Heart right ventricle (tissue), 16 donors: Measurements from ENCODE around the gene PIWIL4. TPM values are rescaled to one million over a fixed set of nuclear protein-coding genes. Genes with fewer than 3 reads are reported as not detected.
A peak's percentile ranks its signal among the peaks of the same experiment; 100 is the strongest.

Experiments used
- ATAC-seq, 8 donors: fragments of 200-7000 bp; cut with Tn5 transposase; one replicate each; pipeline ENCODE4 v1.9.1; 2020; ENCODE audit warnings: mild to moderate bottlenecking in 8 of 8, moderate library complexity in 8 of 8, moderate number of reproducible peaks in 1 of 8
- DNase-seq, 2 donors: peaks; one replicate each; pipeline ENCODE4 v3.0.0-alpha.2; 2020
- H3K27ac ChIP-seq, 10 donors: fragments of 200-600 bp; sonication (generic) in 2 of 10; one replicate each; pipeline versions ENCODE4 v1.5.0 to v1.8.0; 2020 to 2022; ENCODE audit warnings: mild to moderate bottlenecking in 3 of 10
- H3K27me3 ChIP-seq, 7 donors: fragments of 200-600 bp; one replicate each; pipeline ENCODE4 v1.8.0; 2021 to 2022; ENCODE audit warnings: mild to moderate bottlenecking in 2 of 7
- H3K36me3 ChIP-seq, 9 donors: fragments of 200-600 bp; sonication (generic) in 1 of 9; one replicate each; pipeline versions ENCODE4 v1.5.0 to v1.8.0; 2020 to 2022; ENCODE audit warnings: mild to moderate bottlenecking in 2 of 9
- H3K4me1 ChIP-seq, 9 donors: fragments of 200-600 bp; sonication (generic) in 1 of 9; one replicate each; pipeline versions ENCODE4 v1.5.0 to v1.8.0; 2020 to 2022; ENCODE audit warnings: mild to moderate bottlenecking in 4 of 9
- H3K4me3 ChIP-seq, 10 donors: fragments of 200-600 bp; sonication (generic) in 2 of 10; one replicate each; pipeline versions ENCODE4 v1.5.0 to v1.8.0; 2020 to 2022; ENCODE audit warnings: mild to moderate bottlenecking in 7 of 10, moderate library complexity in 2 of 10
- H3K9me3 ChIP-seq, 11 donors: fragments of 200-600 bp in 10 of 11; sonication (generic) in 2 of 11; one replicate each; pipeline versions ENCODE4 v1.5.0 to v1.8.0; 2013 to 2022; ENCODE audit warnings: mild to moderate bottlenecking in 2 of 11, control low read depth in 1 of 11, moderate library complexity in 1 of 11
- WGBS, 2 donors: extraction: QIAGEN DNeasy Blood & Tissue Kit; methylation state at CpG; one replicate each; pipeline ENCODE4 v1.1.7; 2013; ENCODE audit warnings: inconsistent platforms in 1 of 2; 5-methylcytosine and 5-hydroxymethylcytosine counted together
- intact Hi-C, 10 donors: fragments of 100-400 bp; cut with DNase I; formaldehyde crosslinking; loops; one replicate each; pipeline versions ENCODE4 v1.11.1 to v1.14.2; 2022
- polyA plus RNA-seq, 2 donors: library from polyadenylated mRNA; stranded (reverse); fragments of 200-250 nt; gene quantifications; one replicate each; pipeline ENCODE4 v1.2.3, GENCODE V29; 2013
- total RNA-seq, 10 donors: library from RNA; stranded (reverse); fragmentation: NEBNext Ultra II Directional in 3 of 10; extraction: Animal tissue kit (Norgen Biotek cat#: 25700) in 3 of 10; gene quantifications; one replicate each; pipeline versions ENCODE4 v1.2.1 to v1.2.4, GENCODE V29; 2021 to 2023
- TF ChIP-seq, protein P1 (sequence below), 9 donors: fragments of 200-600 bp; sonication (generic) in 2 of 9; IDR thresholded peaks; one replicate each; pipeline versions ENCODE4 v1.5.0 to v1.8.0; 2021 to 2022; ENCODE audit warnings: antibody characterized with exemption in 9 of 9, mild to moderate bottlenecking in 5 of 9, moderate library complexity in 1 of 9
- donor health status: Arrhythmogenic right ventricular cardiomyopathy.
- donor health status: ischemic (EF 13 %, LVEDD 7.1; RV severe dilation, severe dysfunction).
- donor health status: healthy with polysubstance abuse.
- donor health status: DM: no; HTN: yes; CAD: no.
- donor health status: DM: no; HTN: no; CAD: no.
- donor health status: ischemic (EF 25% LVEDD 6.9; RV normal size, moderate dysfunction).
- donor health status: ischemic (EF 25% LVEDD 5.7; RV mildly dilated, moderate dysfunction).
- donor health status: healthy.
- donor health status: DM: yes; HTN: yes; CAD: no.
- donor health status: Ischemic cardiomyopathy.
- donor health status: ischemic (EF 35%, LVEDD 5.7; RV mildly dilated, moderate dysfunction).
- donor health status: nonischemic (EF 11% LVEDD 7.7; RV severe dilation, severe dysfunction).
- donor health status: DM: yes; HTN: yes; CAD: no.
- donor health status: PGD.
- donor health status: ischemic (EF 29% LVEDD 5.4; RV normal size, mild dysfunction).
- donor health status: nonischemic (EF 23%, LVEDD 6.1; RV moderate dilation, normal function).

PIWIL4 gene
- total and polyA plus RNA-seq, 12 donors, result 0.37 to 2.6 (median 1.3) TPM

- 78 to 90% methylated on average over 2 of the region's 2 CpGs for WGBS, 2 donors
- DNase-seq, result no peak
- TF ChIP-seq, protein P1, sequence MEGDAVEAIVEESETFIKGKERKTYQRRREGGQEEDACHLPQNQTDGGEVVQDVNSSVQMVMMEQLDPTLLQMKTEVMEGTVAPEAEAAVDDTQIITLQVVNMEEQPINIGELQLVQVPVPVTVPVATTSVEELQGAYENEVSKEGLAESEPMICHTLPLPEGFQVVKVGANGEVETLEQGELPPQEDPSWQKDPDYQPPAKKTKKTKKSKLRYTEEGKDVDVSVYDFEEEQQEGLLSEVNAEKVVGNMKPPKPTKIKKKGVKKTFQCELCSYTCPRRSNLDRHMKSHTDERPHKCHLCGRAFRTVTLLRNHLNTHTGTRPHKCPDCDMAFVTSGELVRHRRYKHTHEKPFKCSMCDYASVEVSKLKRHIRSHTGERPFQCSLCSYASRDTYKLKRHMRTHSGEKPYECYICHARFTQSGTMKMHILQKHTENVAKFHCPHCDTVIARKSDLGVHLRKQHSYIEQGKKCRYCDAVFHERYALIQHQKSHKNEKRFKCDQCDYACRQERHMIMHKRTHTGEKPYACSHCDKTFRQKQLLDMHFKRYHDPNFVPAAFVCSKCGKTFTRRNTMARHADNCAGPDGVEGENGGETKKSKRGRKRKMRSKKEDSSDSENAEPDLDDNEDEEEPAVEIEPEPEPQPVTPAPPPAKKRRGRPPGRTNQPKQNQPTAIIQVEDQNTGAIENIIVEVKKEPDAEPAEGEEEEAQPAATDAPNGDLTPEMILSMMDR (IDR thresholded peaks at IDR 0.05), result no peak
Measured at GRCh38 chr11:94668212-94668793, 101.1 kb downstream of the PIWIL4 start.

GRCh38 chr11:94669023-94669422, 101.9 kb downstream of the PIWIL4 start:
- TF ChIP-seq, protein P1 (IDR thresholded peaks at IDR 0.05), result no peak
- Histone ChIP-seq H3K36me3 (no peaks in the 10 kb centered on the region), H3K4me1 (peaks cover 0 to 5% (median 0%) of the 10 kb centered on the region in 9 donors), H3K4me3 (no peak overlapping the region), H3K27me3 (no peaks in the 10 kb centered on the region), H3K27ac (no peak overlapping the region), H3K9me3 (peaks cover 0 to 16% (median 0%) of the 10 kb centered on the region in 11 donors)
- DNase-seq (no peak), ATAC-seq (peak in 1 of 8 donors; percentile 61)
- intact Hi-C loops, result no loop called here
- 48 to 63% methylated on average over 4 of the region's 4 CpGs for WGBS, 2 donors

More at GRCh38 chr11:94668212-94668793, 101.1 kb downstream of the PIWIL4 start:
- H3K27ac ChIP-seq, result no peak overlapping the region
- peaks cover 0 to 20% (median 0%) of the 10 kb centered on the region in 11 donors for H3K9me3 ChIP-seq
- intact Hi-C loops, result no loop called here
- H3K4me1 ChIP-seq, result no peaks in the 10 kb centered on the region
- no peaks in the 10 kb centered on the region for H3K27me3 ChIP-seq
- no peak overlapping the region for H3K4me3 ChIP-seq
- no peaks in the 10 kb centered on the region for H3K36me3 ChIP-seq
- ATAC-seq, result no peak

Other genes with a start within 250 kb of the PIWIL4 start
- gene GPR83, start 165.9 kb upstream of the PIWIL4 start, total RNA-seq, result under 1 TPM in 7 of 10 donors, not detected in 3; 0.07 to 0.32 (median 0.13) TPM
- gene GPR83, start 165.9 kb upstream of the PIWIL4 start, polyA plus RNA-seq, result under 1 TPM; 0.03 to 0.15 TPM
- 10 to 100 TPM in 1 of 10 donors, 1 to 10 TPM in 9; 6.4 to 11.2 (median 8.2) TPM for gene MRE11, start 73.5 kb upstream of the PIWIL4 start, total RNA-seq
- 1 to 10 TPM; 3.3 to 3.9 TPM for gene MRE11, start 73.5 kb upstream of the PIWIL4 start, polyA plus RNA-seq
- 1 to 10 TPM; 1.9 to 8.0 (median 4.7) TPM for gene ANKRD49, start 73.4 kb upstream of the PIWIL4 start, total RNA-seq
- 10 to 100 TPM in 1 of 2 donors, 1 to 10 TPM in 1; 7.8 to 12.8 TPM for gene ANKRD49, start 73.4 kb upstream of the PIWIL4 start, polyA plus RNA-seq
- gene C11orf97, start 54.9 kb upstream of the PIWIL4 start, total RNA-seq, result not detected
- not detected for gene C11orf97, start 54.9 kb upstream of the PIWIL4 start, polyA plus RNA-seq
- 1 to 10 TPM; 1.2 to 3.4 (median 1.6) TPM for gene FUT4, start 23.4 kb upstream of the PIWIL4 start, total RNA-seq
- gene FUT4, start 23.4 kb upstream of the PIWIL4 start, polyA plus RNA-seq, result under 1 TPM; 0.51 to 0.86 TPM
- 100 to 1,000 TPM in 2 of 10 donors, 10 to 100 TPM in 8; 30.5 to 115 (median 77.1) TPM for gene AMOTL1, start 201.0 kb downstream of the PIWIL4 start, total RNA-seq
- gene AMOTL1, start 201.0 kb downstream of the PIWIL4 start, polyA plus RNA-seq, result 1 to 10 TPM; 3.1 to 8.3 TPM